Epithelial cell of esophagus (primary cell): ENCODE results near the gene GLT8D2.
"Not testable (repeated sequence)": the region's sequence is repeated elsewhere in the genome, so short reads cannot be mapped to it uniquely, and the experiment has no call there.

Source experiments
- DNase-seq: peaks from one replicate; pipeline ENCODE4 v3.0.0; 2010; ENCODE audit warnings: low read depth
- H3K4me3 ChIP-seq: 2 replicates; pipeline ENCODE4 v1.5.1; 2011; ENCODE audit warnings: mild to moderate bottlenecking, low read length, control low read depth
- CTCF ChIP-seq: IDR thresholded peaks from 2 replicates; pipeline ENCODE4 v1.5.1; 2011; ENCODE audit warnings: low read depth, mild to moderate bottlenecking, low read length, control low read depth, inconsistent platforms; ENCODE audit not compliant: insufficient read depth; ENCODE audit errors: missing control alignments

The GLT8D2 gene

GRCh38 chr12:104022786-104023185, 27.2 kb downstream of the GLT8D2 start:
- TF ChIP-seq CTCF = no peak
- DNase-seq = no peak

GRCh38 chr12:104021862-104022261, 28.1 kb downstream of the GLT8D2 start:
- not testable (repeated sequence) for H3K4me3 ChIP-seq, DNase-seq

More at GRCh38 chr12:104022786-104023185, 27.2 kb downstream of the GLT8D2 start:
- H3K4me3 ChIP-seq = no peak overlapping the region

GRCh38 chr12:104012331-104012730, 37.7 kb downstream of the GLT8D2 start:
- no peak for DNase-seq
- no peak overlapping the region for H3K4me3 ChIP-seq
- TF ChIP-seq CTCF = no peak

GRCh38 chr12:104011253-104011652, 38.7 kb downstream of the GLT8D2 start:
- TF ChIP-seq CTCF = no peak
- peak; percentile 92 for DNase-seq
- no peak overlapping the region for H3K4me3 ChIP-seq

- no peak overlapping the region for H3K4me3 ChIP-seq
- no peak for DNase-seq
- TF ChIP-seq CTCF = no peak
Measured at GRCh38 chr12:104010606-104011169, 39.3 kb downstream of the GLT8D2 start.

GRCh38 chr12:104010121-104010520, 39.9 kb downstream of the GLT8D2 start:
- TF ChIP-seq CTCF = no peak
- no peak for DNase-seq
- no peak overlapping the region for H3K4me3 ChIP-seq

- no peak overlapping the region for H3K4me3 ChIP-seq
- peak; percentile 71 for DNase-seq
- no peak for TF ChIP-seq CTCF
Measured at GRCh38 chr12:104006929-104007328, 43.1 kb downstream of the GLT8D2 start.
